ENCODE results near the gene TRIP11. TPM values are rescaled to one million over a fixed set of nuclear protein-coding genes. Genes with fewer than 3 reads are reported as not detected.

The TRIP11 gene
- total RNA-seq, 1 experiment from 2014 or later: 37.3 TPM

- ChIA-PET POLR2A (no interaction called here), CTCF (no interaction called here)
- intact Hi-C loops (cut with micrococcal nuclease; ENCODE audit: unreplicated experiment) (no loop called here), in situ Hi-C loops (cut with HindIII; ENCODE audit: low pct_unique_long_range_greater_than_20kb, low sequenced_read_pairs) (no loop called here)
- H3K4me3 ChIP-seq (ENCODE audit: low read depth in 2 of 2, low read length in 2 of 2): no peak overlapping the region
- H3K9me3 ChIP-seq (ENCODE audit: control insufficient read depth, insufficient read depth, low read depth, low read length): no peaks in the 10 kb centered on the region
- BruUV-seq (replicated peaks): no TSS peak
- TF ChIP-seq CTCF (IDR thresholded peaks at IDR 0.05) (no peak), SIN3A (IDR thresholded peaks at IDR 0.05; ENCODE audit: borderline replicate concordance, insufficient read depth, low read depth, low read length) (no peak), REST (IDR thresholded peaks at IDR 0.05; ENCODE audit: insufficient read depth in 1 of 2, low read depth in 2 of 2, low read length in 1 of 2) (no peak)
- no peak overlapping the region for H3K27ac ChIP-seq (ENCODE audit: low read length)
- ATAC-seq: no peak
- H3K36me3 ChIP-seq (ENCODE audit: control insufficient read depth, insufficient read depth, low read length): no peaks in the 10 kb centered on the region; the same call in 1 of the 2 replicates
- DNase-seq (ENCODE audit: low read depth, low spot score): no peak
- no peaks in the 10 kb centered on the region for H3K27me3 ChIP-seq (ENCODE audit: control insufficient read depth, insufficient read depth, low read length)
- no peaks in the 10 kb centered on the region for H3K4me1 ChIP-seq (ENCODE audit: control insufficient read depth, insufficient read depth, low read length)
Measured at GRCh38 chr14:92074555-92074954, 34.7 kb upstream of the TRIP11 start.

- BruUV-seq (replicated peaks): no TSS peak
Measured at GRCh38 chr14:92058006-92058917, 18.4 kb upstream of the TRIP11 start.

More at GRCh38 chr14:92058006-92058917, 18.4 kb upstream of the TRIP11 start:
- no peaks in the 10 kb centered on the region for H3K27me3 ChIP-seq (ENCODE audit: control insufficient read depth, insufficient read depth, low read length)
- no peaks in the 10 kb centered on the region for H3K9me3 ChIP-seq (ENCODE audit: control insufficient read depth, insufficient read depth, low read depth, low read length)
- POLR2A ChIA-PET: no interaction called here
- DNase-seq (ENCODE audit: low read depth, low spot score) (no peak), ATAC-seq (no peak)
- TF ChIP-seq CTCF (IDR thresholded peaks at IDR 0.05): no peak
- TF ChIP-seq REST (IDR thresholded peaks at IDR 0.05; ENCODE audit: insufficient read depth in 1 of 2, low read depth in 2 of 2, low read length in 1 of 2): no peak
- TF ChIP-seq POLR2AphosphoS5 (IDR thresholded peaks at IDR 0.05; ENCODE audit: low read depth, low read length): no peak
- no peak for TF ChIP-seq SIN3A (IDR thresholded peaks at IDR 0.05; ENCODE audit: borderline replicate concordance, insufficient read depth, low read depth, low read length)
- no peak for TF ChIP-seq TCF7L2 (IDR thresholded peaks at IDR 0.05; ENCODE audit: low read depth, low read length)
- H3K4me3 ChIP-seq (ENCODE audit: low read depth in 2 of 2, low read length in 2 of 2): no peak overlapping the region
- in situ Hi-C loops (cut with HindIII; ENCODE audit: low pct_unique_long_range_greater_than_20kb, low sequenced_read_pairs): no loop called here
- H3K36me3 ChIP-seq (ENCODE audit: control insufficient read depth, insufficient read depth, low read length): no peaks in the 10 kb centered on the region
- CTCF ChIA-PET: no interaction called here
- intact Hi-C loops (cut with micrococcal nuclease; ENCODE audit: unreplicated experiment): no loop called here
- H3K4me1 ChIP-seq (ENCODE audit: control insufficient read depth, insufficient read depth, low read length): no peaks in the 10 kb centered on the region
- no peak overlapping the region for H3K27ac ChIP-seq (ENCODE audit: low read length)

Measured in Panc1 (cell line).